Epithelial cell of umbilical artery (primary cell): ENCODE measurements around the gene P2RY4. TPM values are rescaled to one million over a fixed set of nuclear protein-coding genes. Genes with fewer than 3 reads are reported as not detected.

Source experiments
- total RNA-seq: library from RNA; depleted of rRNA; stranded (reverse); fragments of >200 nt; gene quantifications from 2 replicates; pipeline ENCODE4 v1.2.3, GENCODE V29; 2014

The P2RY4 gene
- total RNA-seq = not detected in 2 replicates

GRCh38 chrX:70260104-70260503 lies at the start of gene P2RY4:
P2RY4 (minus strand) TSS chrX:70260204; CDS start chrX:70259624, 580 bp downstream.

GRCh38 chrX:70289793-70290770 lies 30.1 kb upstream of the P2RY4 start, which contains the start of the genes KIF4A and PDZD11:
KIF4A (plus strand) TSS chrX:70290104; CDS start chrX:70290459, 355 bp downstream.
PDZD11 (minus strand) TSS chrX:70289927; CDS start chrX:70289341, 586 bp downstream.

GRCh38 chrX:70281951-70282350 lies 21.9 kb upstream of the P2RY4 start, which contains the start of gene RAB41:
RAB41 (plus strand) TSS chrX:70282172; CDS start chrX:70282218, 46 bp downstream.

GRCh38 chrX:70268034-70268433 lies 8.0 kb upstream of the P2RY4 start, which contains the start of gene ARR3:
ARR3 (plus strand) TSS chrX:70268334; CDS start chrX:70269386, 1,052 bp downstream.

GRCh38 chrX:70234355-70234754 lies 25.6 kb downstream of the P2RY4 start, which contains the start of gene AWAT1:
AWAT1 (plus strand) TSS chrX:70234655; CDS start chrX:70234696, 41 bp downstream.

Other genes starting within 250 kb of the P2RY4 start
- 0.32 and 1.2 TPM in 2 replicates for gene AWAT2, start 210.3 kb downstream of the P2RY4 start, total RNA-seq
- gene OTUD6A, start 197.7 kb downstream of the P2RY4 start, total RNA-seq = not detected in 2 replicates
- 66.3 and 75.0 TPM in 2 replicates for gene IGBP1, start 126.8 kb downstream of the P2RY4 start, total RNA-seq
- not detected in 2 replicates for gene DGAT2L6, start 82.7 kb downstream of the P2RY4 start, total RNA-seq
- not detected in 2 replicates for gene AWAT1, start 25.5 kb downstream of the P2RY4 start, total RNA-seq
- not detected in 2 replicates for gene ARR3, start 8.1 kb upstream of the P2RY4 start, total RNA-seq
- not detected in 2 replicates for gene RAB41, start 22.0 kb upstream of the P2RY4 start, total RNA-seq
- gene PDZD11, start 29.7 kb upstream of the P2RY4 start, total RNA-seq = 39.6 and 43.0 TPM in 2 replicates
- gene KIF4A, start 29.9 kb upstream of the P2RY4 start, total RNA-seq = 15.9 and 22.5 TPM in 2 replicates
- not detected in 2 replicates for gene GDPD2, start 163.1 kb upstream of the P2RY4 start, total RNA-seq
- gene DLG3, start 184.6 kb upstream of the P2RY4 start, total RNA-seq = 1.3 and 2.9 TPM in 2 replicates